SK-N-MC (cell line): Measurements from ENCODE around the gene PRR18.

Experiments used
- DNase-seq: peaks from one replicate; pipeline ENCODE4 v3.0.0-alpha.2; 2011; ENCODE audit warnings: low read depth, low spot score
- H3K27ac ChIP-seq: fragments of 200-600 bp; sonication (generic); 2 replicates; pipeline ENCODE4 v1.5.1; 2016; ENCODE audit warnings: mixed run types
- H3K36me3 ChIP-seq: fragments of 200-600 bp; sonication (generic); 2 replicates; pipeline ENCODE4 v1.6.1; 2017; ENCODE audit warnings: antibody characterized with exemption, low read length, mixed read lengths; ENCODE audit not compliant: insufficient read depth
- H3K4me3 ChIP-seq: fragments of 200-600 bp; sonication (generic); 2 replicates; pipeline ENCODE4 v1.5.1; 2016
- H3K9ac ChIP-seq: fragments of 200-600 bp; sonication (generic); 2 replicates; pipeline ENCODE4 v1.8.0; 2017; ENCODE audit warnings: mixed run types, mixed read lengths; ENCODE audit not compliant: insufficient read length
- H3K9me3 ChIP-seq: fragments of 200-600 bp; sonication (generic); 2 replicates; pipeline ENCODE4 v1.6.1; 2017; ENCODE audit warnings: low read depth, mild to moderate bottlenecking, antibody characterized with exemption, low read length, moderate library complexity, mixed read lengths
- EZH2 ChIP-seq: fragments of 200-600 bp; sonication (generic); IDR thresholded peaks from one replicate; pipeline ENCODE4 v1.6.1; 2017; ENCODE audit warnings: antibody characterized with exemption
- FOXP2 ChIP-seq: optimal IDR thresholded peaks from 2 replicates; pipeline ENCODE3; 2011; ENCODE audit warnings: mild to moderate bottlenecking, moderate library complexity; ENCODE audit not compliant: insufficient read depth; ENCODE audit errors: extremely low read length, control extremely low read depth
- POLR2AphosphoS5 ChIP-seq: IDR thresholded peaks from 2 replicates; pipeline ENCODE4 v1.6.1; 2012; ENCODE audit warnings: mild to moderate bottlenecking, low read depth, low read length, borderline replicate concordance

PRR18 gene

DNA sequence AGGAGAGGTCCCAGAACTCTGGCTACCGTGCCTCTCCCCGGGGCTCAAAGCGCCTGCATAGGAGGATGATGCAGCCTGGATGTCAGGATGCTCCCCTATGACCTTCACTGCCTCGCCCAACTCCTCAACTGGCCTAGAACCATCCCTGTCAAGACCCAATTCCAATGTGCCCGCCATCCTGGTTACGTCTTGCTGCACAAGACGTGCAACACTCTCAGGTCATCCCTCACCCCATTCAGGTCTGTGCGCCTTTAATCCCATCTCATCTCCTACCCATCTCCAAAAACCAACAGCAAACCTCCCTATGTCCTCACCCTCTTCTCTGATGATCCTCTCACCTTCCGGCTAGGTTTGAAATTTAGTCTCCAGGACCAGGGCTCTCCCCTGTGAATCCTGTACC lies 30.7 kb upstream of the PRR18 start:
- DNase-seq = no peak
- TF ChIP-seq FOXP2 = no peak
- no peak for TF ChIP-seq EZH2
- no peak for TF ChIP-seq POLR2AphosphoS5
- Histone ChIP-seq H3K9ac (no peak overlapping the region), H3K9me3 (no peaks in the 10 kb centered on the region), H3K36me3 (peaks cover 25% of the 10 kb centered on the region), H3K27ac (no peak overlapping the region), H3K4me3 (no peak overlapping the region)

DNA sequence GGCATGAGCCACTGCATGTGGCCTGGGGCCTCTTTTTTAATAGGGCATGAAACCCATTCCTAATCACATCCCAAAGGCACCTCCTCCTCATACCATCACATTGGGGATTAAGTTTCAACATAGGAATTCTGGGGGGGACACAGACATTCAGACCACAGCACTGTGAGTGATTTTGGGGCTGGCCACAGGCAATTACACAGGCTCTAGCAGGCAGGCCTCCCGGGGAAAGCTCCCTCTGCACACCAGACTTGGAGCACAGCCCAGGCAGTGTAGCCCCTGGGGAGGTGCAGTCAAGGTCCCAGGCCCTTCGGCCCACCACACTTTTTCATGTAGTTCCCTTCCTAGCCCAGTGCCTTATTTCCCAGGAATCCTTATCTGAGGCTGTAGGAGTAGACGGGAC lies 28.7 kb upstream of the PRR18 start:
- Histone ChIP-seq H3K27ac (no peak overlapping the region), H3K9ac (no peak overlapping the region), H3K9me3 (no peaks in the 10 kb centered on the region), H3K4me3 (no peak overlapping the region), H3K36me3 (peaks cover 25% of the 10 kb centered on the region)
- DNase-seq = no peak
- no peak for TF ChIP-seq EZH2
- TF ChIP-seq POLR2AphosphoS5 = no peak
- TF ChIP-seq FOXP2 = no peak

DNA sequence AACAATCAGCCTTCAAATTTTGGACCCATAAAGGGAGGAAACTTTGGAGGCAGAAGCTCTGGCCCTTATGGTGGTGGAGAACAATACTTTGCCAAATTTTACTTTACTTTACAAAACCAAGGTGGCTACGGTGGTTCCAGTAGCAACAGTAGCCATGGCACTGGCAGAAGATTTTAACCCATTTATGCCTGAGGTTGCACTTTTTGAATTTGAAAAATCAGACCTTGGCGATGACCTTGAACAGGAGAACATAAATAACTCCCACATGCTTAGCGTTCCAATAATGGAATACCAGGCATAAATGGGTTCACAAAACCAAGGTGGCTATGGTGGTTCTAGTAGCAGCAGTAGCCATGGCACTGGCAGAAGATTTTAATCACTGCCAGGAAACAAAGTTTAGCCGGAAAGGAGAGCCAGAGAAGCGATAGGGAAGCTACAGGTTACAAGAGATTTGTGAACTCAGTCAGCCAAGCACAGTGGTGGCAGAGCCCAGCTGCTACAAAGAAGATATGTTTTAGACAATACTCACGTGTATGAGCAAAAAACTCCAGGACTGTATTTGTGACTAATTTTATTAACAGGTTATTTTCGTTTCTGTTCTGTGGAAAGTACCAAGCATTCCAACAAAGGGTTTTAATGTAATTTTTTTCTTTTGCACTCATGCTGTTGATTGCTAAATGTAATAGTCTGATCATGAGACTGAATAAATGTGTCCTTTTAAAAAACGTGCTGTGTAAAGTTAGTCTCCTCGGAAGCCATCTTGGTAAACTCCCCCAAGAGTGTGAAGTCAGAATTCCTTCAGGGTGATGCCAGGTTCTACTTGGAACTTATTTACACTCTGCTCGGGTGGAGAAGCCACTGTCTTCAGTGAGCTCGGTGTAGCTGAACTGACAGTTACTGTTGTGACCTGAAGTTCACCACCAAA lies 27.4 kb upstream of the PRR18 start:
- Histone ChIP-seq H3K4me3 (no peak overlapping the region), H3K27ac (no peak overlapping the region), H3K36me3 (peaks cover 25% of the 10 kb centered on the region), H3K9me3 (no peaks in the 10 kb centered on the region), H3K9ac (no peak overlapping the region)
- no peak for TF ChIP-seq FOXP2
- no peak for TF ChIP-seq POLR2AphosphoS5
- no peak for TF ChIP-seq EZH2
- DNase-seq = no peak

DNA sequence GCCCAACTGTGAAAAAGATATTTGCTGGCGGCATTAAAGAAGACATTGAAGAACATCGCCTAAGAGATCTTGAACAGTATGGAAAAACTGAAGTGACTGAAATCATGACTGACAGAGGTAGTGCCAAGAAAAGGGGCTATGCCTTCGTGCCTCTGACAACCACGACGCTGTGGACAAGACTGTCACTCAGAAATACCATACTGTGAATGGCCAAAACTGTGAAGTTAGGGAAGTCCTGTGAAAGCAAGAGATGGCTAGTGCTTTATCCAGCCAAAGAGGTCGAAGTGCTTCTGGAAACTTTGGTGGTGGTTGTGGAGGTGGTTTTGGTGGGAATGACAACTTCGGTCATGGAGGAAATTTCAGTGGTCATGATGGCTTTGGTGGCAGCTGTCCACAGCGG lies 26.7 kb upstream of the PRR18 start:
- no peak for TF ChIP-seq FOXP2
- TF ChIP-seq POLR2AphosphoS5 = no peak
- Histone ChIP-seq H3K9ac (no peak overlapping the region), H3K9me3 (no peaks in the 10 kb centered on the region), H3K27ac (no peak overlapping the region), H3K36me3 (peaks cover 25% of the 10 kb centered on the region), H3K4me3 (no peak overlapping the region)
- no peak for DNase-seq

DNA sequence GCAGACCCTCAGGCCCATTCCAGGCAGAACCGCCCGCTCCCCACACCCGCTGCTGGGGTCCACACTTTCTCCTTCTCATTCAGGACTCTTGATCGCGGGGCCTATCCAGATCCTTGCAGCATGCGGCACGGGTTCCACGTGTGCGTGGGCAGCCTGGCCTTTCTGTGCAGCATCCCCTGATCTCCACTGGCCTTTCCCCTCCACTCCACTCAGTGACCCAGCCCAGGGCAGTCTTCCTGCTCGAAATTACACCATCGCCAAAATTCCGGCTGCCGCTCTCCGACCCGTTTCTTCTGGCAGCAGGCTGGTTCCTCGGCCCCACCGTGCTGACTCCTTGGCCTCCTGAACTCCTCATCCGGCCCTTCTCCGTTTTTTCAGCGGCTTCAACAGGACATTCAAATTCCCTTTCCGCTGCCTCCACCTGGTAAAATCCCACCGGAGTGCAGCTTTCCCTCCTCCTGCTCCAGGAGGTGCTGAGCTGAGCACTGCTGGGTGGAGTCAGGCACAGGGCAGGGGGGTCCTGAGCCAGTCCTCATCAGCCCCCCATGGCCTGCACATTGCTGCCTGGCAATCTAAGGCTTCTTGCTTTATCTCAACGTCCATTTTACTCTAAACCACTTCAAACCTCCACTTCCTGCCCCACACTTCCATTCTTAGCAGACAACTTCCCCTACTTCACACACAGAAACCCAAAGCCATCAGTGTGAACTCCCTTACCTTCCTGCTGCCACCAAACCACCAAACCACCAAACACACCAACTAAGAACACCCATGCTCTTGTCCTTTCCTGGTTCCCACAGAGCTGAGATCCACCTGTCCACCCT lies 25.2 kb upstream of the PRR18 start:
- Histone ChIP-seq H3K9me3 (no peaks in the 10 kb centered on the region), H3K36me3 (peaks cover 29% of the 10 kb centered on the region), H3K4me3 (no peak overlapping the region), H3K9ac (no peak overlapping the region), H3K27ac (no peak overlapping the region)
- no peak for DNase-seq
- TF ChIP-seq POLR2AphosphoS5 = no peak
- no peak for TF ChIP-seq FOXP2
- TF ChIP-seq EZH2 = no peak

GRCh38 chr6:166331503-166332415 lies 23.6 kb upstream of the PRR18 start:
- Histone ChIP-seq H3K36me3 (peaks cover 17% of the 10 kb centered on the region), H3K9me3 (no peaks in the 10 kb centered on the region), H3K9ac (peak overlapping the region; percentile 5), H3K4me3 (no peak overlapping the region), H3K27ac (no peak overlapping the region)
- DNase-seq = no peak
- TF ChIP-seq POLR2AphosphoS5 (no peak), FOXP2 (no peak), EZH2 (no peak)

DNA sequence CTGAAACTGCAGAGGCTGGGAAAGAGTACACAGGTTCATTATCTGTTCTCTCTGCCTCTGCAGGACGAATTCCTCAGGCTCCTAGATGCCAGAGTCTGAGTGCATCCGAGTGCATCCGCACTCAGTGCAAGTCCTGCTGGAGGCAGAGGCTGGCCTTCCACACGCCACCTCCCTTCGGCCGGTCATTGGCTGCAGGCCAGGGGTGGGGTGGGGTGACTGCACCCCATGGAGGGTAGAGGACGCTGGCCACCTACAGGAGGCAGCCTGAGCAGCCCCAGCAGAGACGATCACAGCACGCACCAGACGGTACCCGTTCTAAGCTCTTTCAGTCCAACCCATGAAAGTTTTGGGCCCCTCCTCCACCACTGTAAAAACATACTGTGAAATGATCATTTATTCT lies 22.4 kb upstream of the PRR18 start:
- TF ChIP-seq FOXP2 = no peak
- no peak for TF ChIP-seq POLR2AphosphoS5
- TF ChIP-seq EZH2 = no peak
- DNase-seq = no peak
- Histone ChIP-seq H3K9ac (no peak overlapping the region), H3K4me3 (no peak overlapping the region), H3K9me3 (no peaks in the 10 kb centered on the region), H3K27ac (no peak overlapping the region), H3K36me3 (peaks cover 14% of the 10 kb centered on the region)

- Histone ChIP-seq H3K36me3 (peaks cover 33% of the 10 kb centered on the region), H3K27ac (no peak overlapping the region), H3K4me3 (no peak overlapping the region), H3K9ac (no peak overlapping the region), H3K9me3 (no peaks in the 10 kb centered on the region)
- DNase-seq = no peak
- no peak for TF ChIP-seq FOXP2
- TF ChIP-seq EZH2 = no peak
- no peak for TF ChIP-seq POLR2AphosphoS5
Measured at GRCh38 chr6:166325383-166326042, 17.3 kb upstream of the PRR18 start.
